Right lobe of liver (tissue), 6 donors: Measurements from ENCODE around the gene LIG1. TPM values are rescaled to one million over a fixed set of nuclear protein-coding genes. Genes with fewer than 3 reads are reported as not detected.

ENCODE experiments used
- ATAC-seq, 4 donors: fragments of 200-7000 bp; cut with Tn5 transposase; one replicate each; pipeline ENCODE4 v1.9.1; 2020; ENCODE audit warnings: mild to moderate bottlenecking in 4 of 4, moderate library complexity in 4 of 4
- DNase-seq, 3 donors: peaks; one replicate each; pipeline ENCODE4 v3.0.0-alpha.2; 2020
- H3K27ac ChIP-seq, 3 donors: fragments of 200-600 bp; one replicate each; pipeline ENCODE4 v1.8.0; 2022
- H3K27me3 ChIP-seq, 2 donors: fragments of 200-600 bp; one replicate each; pipeline ENCODE4 v1.8.0; 2022
- H3K36me3 ChIP-seq, 4 donors: fragments of 200-600 bp; sonication (generic) in 1 of 4; one replicate each; pipeline versions ENCODE4 v1.5.1 to v1.8.0; 2017 to 2022; ENCODE audit warnings: control low read depth in 1 of 4
- H3K4me1 ChIP-seq, 4 donors: fragments of 200-600 bp; sonication (generic) in 1 of 4; one replicate each; pipeline versions ENCODE4 v1.5.1 to v1.8.0; 2017 to 2022; ENCODE audit warnings: control low read depth in 1 of 4
- H3K4me3 ChIP-seq, 3 donors: fragments of 200-600 bp; one replicate each; pipeline ENCODE4 v1.8.0; 2022
- H3K9me3 ChIP-seq, 4 donors: fragments of 200-600 bp; sonication (generic) in 1 of 4; one replicate each; pipeline versions ENCODE4 v1.5.1 to v1.8.0; 2017 to 2022; ENCODE audit warnings: control low read depth in 1 of 4
- POLR2A ChIP-seq: fragments of 450-650 bp; IDR thresholded peaks from one replicate; pipeline ENCODE4 v1.6.1; 2017; ENCODE audit warnings: antibody characterized with exemption, mild to moderate bottlenecking
- WGBS: methylation state at CpG from one replicate; pipeline ENCODE4 v1.1.6; 2018; ENCODE audit warnings: low coverage, low lambda C conversion rate; ENCODE audit not compliant: insufficient coverage; ENCODE audit errors: missing lambda C conversion rate; 5-methylcytosine and 5-hydroxymethylcytosine counted together
- intact Hi-C, 2 donors: fragments of 100-400 bp; cut with DNase I; formaldehyde crosslinking; loops; one replicate each; pipeline versions ENCODE4 v1.11.2 to v1.14.1; 2022
- total RNA-seq, 6 experiments: library from RNA; depleted of rRNA in 2 of 6; stranded (reverse); fragments of >200 nt in 2 of 6; fragmentation: NEBNext Ultra II Directional in 3 of 6; extraction: Animal tissue kit (Norgen Biotek cat#: 25700) in 3 of 6; gene quantifications; one replicate each; pipeline versions ENCODE4 v1.1.0 to v1.2.4, GENCODE V29; 2016 to 2023
- TF ChIP-seq, protein P1 (sequence below), 4 donors: fragments of 200-600 bp in 3 of 4; fragments of 450-650 bp in 1 of 4; IDR thresholded peaks; one replicate each; pipeline versions ENCODE4 v1.5.1 to v1.8.0; 2016 to 2022; ENCODE audit warnings: antibody characterized with exemption in 4 of 4, mild to moderate bottlenecking in 2 of 4
- donor health status: DM: no; HTN: yes; CAD: no.
- donor health status: DM: no; HTN: no; CAD: no.
- donor health status: DM: no; HTN: no; CAD: no.
- donor health status: DM: no; HTN: yes; CAD: no.
- donor health status: DM: no; HTN: yes; CAD: no.

Gene LIG1
- total RNA-seq, 6 experiments from 2014 or later: 5.2 to 16.6 (median 7.7) TPM

- H3K27ac ChIP-seq: no peak overlapping the region
- 90% methylated on average over 2 of the region's 2 CpGs for WGBS
- no peak for ATAC-seq
These were observed 49.6 kb downstream of the LIG1 start for GRCh38 chr19:48120505-48120904.

DNA sequence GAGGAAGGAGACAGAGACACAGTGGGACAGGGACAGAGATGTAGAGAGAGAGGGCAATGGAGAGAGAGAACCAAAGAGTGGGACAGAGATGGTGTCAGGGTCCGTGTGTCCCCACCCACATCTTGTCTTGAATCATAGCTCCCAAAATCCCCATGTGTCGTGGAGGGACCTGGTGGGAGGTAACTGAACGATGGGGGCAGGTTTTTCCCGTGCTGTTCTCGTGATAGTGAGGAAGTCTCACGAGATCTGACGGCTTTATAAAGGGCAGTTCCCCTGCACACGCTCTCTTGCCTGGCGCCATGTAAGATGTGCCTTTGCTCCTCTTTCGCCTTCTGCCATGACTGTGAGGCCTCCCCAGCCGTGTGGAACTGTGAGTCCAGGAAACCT is 52.0 kb downstream of the LIG1 start:
- Histone ChIP-seq H3K27me3 (no peaks in the 10 kb centered on the region), H3K27ac (no peak overlapping the region), H3K36me3 (no peaks in the 10 kb centered on the region), H3K4me3 (no peak overlapping the region), H3K4me1 (no peaks in the 10 kb centered on the region), H3K9me3 (no peaks in the 10 kb centered on the region)
- WGBS: 84% methylated on average over 7 of the region's 11 CpGs
- intact Hi-C loops: no loop called here
- ATAC-seq (no peak), DNase-seq (no peak)
- TF ChIP-seq, protein P1, sequence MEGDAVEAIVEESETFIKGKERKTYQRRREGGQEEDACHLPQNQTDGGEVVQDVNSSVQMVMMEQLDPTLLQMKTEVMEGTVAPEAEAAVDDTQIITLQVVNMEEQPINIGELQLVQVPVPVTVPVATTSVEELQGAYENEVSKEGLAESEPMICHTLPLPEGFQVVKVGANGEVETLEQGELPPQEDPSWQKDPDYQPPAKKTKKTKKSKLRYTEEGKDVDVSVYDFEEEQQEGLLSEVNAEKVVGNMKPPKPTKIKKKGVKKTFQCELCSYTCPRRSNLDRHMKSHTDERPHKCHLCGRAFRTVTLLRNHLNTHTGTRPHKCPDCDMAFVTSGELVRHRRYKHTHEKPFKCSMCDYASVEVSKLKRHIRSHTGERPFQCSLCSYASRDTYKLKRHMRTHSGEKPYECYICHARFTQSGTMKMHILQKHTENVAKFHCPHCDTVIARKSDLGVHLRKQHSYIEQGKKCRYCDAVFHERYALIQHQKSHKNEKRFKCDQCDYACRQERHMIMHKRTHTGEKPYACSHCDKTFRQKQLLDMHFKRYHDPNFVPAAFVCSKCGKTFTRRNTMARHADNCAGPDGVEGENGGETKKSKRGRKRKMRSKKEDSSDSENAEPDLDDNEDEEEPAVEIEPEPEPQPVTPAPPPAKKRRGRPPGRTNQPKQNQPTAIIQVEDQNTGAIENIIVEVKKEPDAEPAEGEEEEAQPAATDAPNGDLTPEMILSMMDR (IDR thresholded peaks at IDR 0.05): no peak
- no peak for TF ChIP-seq POLR2A

More at GRCh38 chr19:48120505-48120904, 49.6 kb downstream of the LIG1 start:
- intact Hi-C loops: no loop called here
- no peak overlapping the region for H3K4me3 ChIP-seq
- H3K4me1 ChIP-seq: no peaks in the 10 kb centered on the region
- TF ChIP-seq POLR2A: no peak
- TF ChIP-seq, protein P1 (IDR thresholded peaks at IDR 0.05): no peak
- H3K27me3 ChIP-seq: no peaks in the 10 kb centered on the region
- DNase-seq: no peak
- H3K9me3 ChIP-seq: no peaks in the 10 kb centered on the region
- no peaks in the 10 kb centered on the region for H3K36me3 ChIP-seq

- Histone ChIP-seq H3K9me3 (no peaks in the 10 kb centered on the region), H3K27me3 (no peaks in the 10 kb centered on the region), H3K36me3 (no peaks in the 10 kb centered on the region), H3K27ac (no peak overlapping the region), H3K4me1 (no peaks in the 10 kb centered on the region), H3K4me3 (no peak overlapping the region)
- TF ChIP-seq, protein P1 (IDR thresholded peaks at IDR 0.05): no peak
- no peak for TF ChIP-seq POLR2A
- 72% methylated on average over 12 of the region's 12 CpGs for WGBS
- ATAC-seq (peak in 2 of 4 donors; percentile 19 to 30), DNase-seq (no peak)
- intact Hi-C loops: no loop called here
These were observed 52.5 kb downstream of the LIG1 start for GRCh38 chr19:48117515-48118130.

- Histone ChIP-seq H3K27me3 (no peaks in the 10 kb centered on the region), H3K27ac (no peak overlapping the region), H3K4me3 (no peak overlapping the region), H3K9me3 (no peaks in the 10 kb centered on the region), H3K36me3 (no peaks in the 10 kb centered on the region), H3K4me1 (no peaks in the 10 kb centered on the region)
- intact Hi-C loops: loop anchor here in 1 of 2 donors (5.0 kb wide), 1 partner anchor 34 kb away; no protein-coding TSS in a partner anchor
- WGBS: 96% methylated on average over 3 of the region's 16 CpGs
- ATAC-seq (no peak), DNase-seq (no peak)
- TF ChIP-seq, protein P1 (IDR thresholded peaks at IDR 0.05): no peak
- no peak for TF ChIP-seq POLR2A
These were observed 56.8 kb downstream of the LIG1 start for GRCh38 chr19:48113190-48113917.
